Stimulated activated naive CD8-positive, alpha-beta T cell treated with anti-CD3 and anti-CD28 coated beads, Interleukin-15, Interleukin-2, amounts not matched to agents 100 U/mL and 50 U/mL, for 24 hours (primary cell): ENCODE results near the gene PLCG1.

Experiments
- ATAC-seq: fragments of 150-1000 bp; cut with Tn5 transposase; one replicate; pipeline ENCODE4 v1.10.0; 2021
- DNase-seq: peaks from one replicate; pipeline ENCODE4 v3.0.0; 2021

PLCG1 gene

DNA sequence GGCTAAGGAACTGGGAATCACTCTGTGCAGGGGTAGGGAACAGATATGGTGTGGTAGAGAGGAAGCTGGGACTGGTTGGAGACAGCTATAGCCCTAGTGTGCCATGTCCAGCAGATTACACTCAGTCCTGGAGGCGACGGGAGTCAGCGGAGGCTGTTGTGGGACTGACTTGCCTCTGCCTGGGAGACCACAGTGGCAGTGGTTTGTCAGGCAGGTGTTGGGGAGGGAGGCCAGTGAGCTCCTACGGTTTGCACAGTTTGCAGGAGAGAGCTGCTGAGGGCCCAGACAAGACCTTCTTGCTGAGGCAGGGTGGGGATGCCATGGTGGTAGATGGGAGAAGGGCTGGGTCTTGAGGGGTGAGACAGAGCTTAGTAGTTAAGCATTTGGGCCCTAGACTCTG, 4.9 kb downstream of the PLCG1 start:
- DNase-seq (no peak), ATAC-seq (no peak)

DNA sequence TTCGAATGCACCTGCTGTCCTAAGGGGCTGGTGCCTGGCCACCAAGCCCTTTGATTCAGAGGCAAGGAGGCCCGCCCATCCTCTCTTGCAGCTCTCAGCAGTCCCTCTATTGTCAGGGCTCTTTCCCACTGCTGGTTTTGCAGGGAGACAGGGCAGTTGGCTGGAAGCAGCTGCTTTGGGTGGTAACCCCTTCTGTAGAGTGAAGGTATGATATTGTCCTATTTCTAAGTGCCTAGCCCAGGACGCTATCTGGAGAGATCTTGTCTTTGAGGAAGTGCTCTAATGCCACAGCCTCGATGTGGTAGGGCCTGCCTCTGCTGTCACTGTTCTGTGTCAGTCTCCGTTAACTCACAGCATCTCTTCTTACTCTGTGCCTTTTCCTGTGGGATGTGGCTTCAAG, 5.6 kb downstream of the PLCG1 start:
- peak; percentile 21 for ATAC-seq
- peak; percentile 32 for DNase-seq

DNA sequence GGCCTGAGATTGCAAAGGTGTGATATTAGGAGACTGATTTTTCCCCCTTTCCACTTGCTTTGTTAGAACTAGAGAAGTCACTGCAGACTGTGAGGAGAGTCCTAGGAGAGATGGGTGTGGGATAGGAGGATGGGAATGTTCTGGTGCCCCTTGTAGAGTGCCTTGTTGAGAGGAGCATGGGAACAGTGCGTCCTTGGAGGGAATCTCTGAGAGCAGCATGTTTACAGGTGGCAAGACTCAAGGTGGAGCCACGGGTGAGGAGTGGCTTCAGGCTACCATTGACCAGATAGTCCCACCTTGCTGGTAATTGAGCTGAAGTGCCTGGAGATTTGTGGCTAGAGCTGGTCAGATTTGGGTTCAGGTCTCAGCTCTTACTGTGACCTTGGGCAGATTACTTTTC, 6.0 kb downstream of the PLCG1 start:
- ATAC-seq: no peak
- DNase-seq: peak; percentile 5

DNA sequence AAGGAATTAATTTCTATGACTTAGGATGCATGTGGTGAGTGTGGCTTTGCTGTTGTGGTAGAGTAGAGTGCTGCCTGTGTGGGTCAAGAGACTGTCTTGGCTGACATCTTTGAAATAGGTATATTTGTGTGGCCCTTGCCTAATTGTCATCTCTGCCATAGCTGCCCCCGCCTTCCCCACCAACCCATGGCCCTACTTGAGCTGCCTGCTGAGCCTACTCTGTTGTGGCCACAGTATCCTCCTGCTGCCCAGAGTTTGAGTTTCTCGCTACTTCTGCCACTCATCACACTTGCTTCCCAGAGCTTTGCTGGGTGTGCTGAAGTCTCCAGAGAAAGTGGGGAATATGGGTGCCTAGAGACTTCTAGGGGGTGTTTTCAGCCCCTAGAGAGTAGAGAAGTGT, 8.0 kb downstream of the PLCG1 start:
- no peak for ATAC-seq
- no peak for DNase-seq

DNA sequence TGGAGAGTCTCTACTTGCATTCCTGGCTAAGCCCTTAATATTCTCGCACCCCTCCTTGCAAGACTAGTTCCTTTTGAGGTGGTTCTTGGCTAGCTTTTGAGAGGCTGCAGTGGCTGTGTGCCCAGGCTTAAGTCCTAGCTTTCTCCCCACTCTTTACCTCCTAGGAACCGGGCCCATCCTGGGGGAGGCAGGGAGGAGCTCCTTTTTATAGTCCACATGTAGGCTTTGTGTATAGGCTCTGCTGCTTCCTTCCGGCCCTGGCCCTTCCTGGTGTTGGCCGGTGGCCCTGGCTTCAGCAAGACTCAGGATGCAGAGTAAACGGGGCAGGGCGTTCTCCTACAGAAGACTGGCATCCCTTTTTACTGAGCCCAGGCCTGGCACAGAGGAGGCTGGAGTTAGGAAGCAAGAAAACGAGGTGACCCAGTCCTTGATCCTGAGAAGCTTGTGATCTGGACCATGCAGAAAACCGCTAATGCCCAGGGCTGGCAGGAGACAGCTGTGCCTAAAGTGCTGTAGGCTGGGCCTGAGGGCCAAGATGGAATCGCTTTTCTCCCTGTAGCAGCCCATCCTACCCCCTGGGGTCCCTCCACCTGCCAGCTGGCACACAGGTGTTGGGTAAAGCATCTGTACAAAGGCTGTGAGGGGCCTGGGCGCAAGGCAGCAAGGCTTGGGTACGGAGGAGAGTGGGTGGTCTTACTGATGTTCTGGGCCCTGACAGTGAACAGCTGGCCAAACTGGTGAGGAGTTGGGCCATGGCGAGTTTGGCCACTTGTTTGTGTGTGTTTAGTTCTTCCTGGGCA, 8.7 kb downstream of the PLCG1 start:
- ATAC-seq (no peak), DNase-seq (no peak)

DNA sequence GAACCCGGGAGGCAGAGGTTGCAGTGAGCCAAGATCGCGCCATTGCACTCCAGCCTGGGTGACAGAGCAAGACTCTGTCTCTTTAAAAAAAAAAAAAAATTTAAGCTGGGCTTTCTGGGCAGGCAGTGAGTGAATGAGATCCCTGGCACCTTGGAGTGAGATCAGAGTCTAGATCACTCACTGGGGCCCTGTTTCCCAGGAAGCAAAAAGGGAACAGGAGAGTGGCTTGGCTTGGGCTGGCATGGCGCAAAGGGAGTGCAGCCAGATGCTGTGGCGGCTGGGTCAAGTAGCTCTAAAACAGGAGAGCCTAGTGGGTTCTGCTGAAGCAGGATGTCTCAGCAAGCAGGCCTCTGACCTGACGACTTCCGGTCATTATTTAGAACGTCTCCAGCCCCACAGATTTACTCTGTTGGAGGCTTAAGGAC, 10.4 kb downstream of the PLCG1 start:
- DNase-seq: no peak
- no peak for ATAC-seq

DNA sequence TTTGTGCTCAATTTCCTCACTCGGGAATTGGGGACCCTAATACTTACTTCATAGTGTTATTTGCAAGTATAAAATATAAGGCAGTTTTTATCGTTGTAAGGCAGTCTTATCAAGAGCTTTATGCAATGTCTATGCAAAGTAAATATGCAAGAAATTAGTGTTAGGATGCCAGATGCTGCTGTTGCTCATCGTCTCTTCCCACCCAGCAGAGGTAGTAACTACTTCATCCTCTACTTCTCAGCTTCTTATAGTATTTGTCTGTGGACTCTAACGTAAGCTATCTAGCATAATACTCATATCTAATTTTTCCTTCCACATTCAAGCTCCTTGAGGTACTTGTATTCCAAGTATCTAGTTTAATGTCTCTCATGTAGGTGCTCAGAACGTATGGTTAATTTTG, 11.6 kb downstream of the PLCG1 start:
- ATAC-seq (no peak), DNase-seq (no peak)

DNA sequence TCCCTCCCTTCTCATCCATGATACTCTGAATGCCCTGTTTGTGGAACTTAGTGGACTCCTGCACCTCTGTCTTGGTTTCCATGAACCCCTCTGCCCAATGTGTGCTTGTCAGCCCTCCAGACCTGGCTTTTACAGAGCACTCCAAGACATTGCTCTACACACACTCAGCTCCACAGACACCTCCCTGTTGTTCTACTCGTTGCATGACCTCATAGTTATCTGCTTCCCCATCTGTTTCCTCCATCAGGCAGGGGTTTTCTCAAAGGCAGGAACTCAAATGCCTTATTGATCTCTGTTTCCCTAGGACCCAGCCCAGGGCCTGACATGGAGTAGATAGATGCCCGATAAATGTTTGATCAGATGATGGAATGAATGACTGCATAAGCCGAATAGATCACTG, 13.3 kb downstream of the PLCG1 start:
- peak; percentile 56 for ATAC-seq
- no peak for DNase-seq

DNA sequence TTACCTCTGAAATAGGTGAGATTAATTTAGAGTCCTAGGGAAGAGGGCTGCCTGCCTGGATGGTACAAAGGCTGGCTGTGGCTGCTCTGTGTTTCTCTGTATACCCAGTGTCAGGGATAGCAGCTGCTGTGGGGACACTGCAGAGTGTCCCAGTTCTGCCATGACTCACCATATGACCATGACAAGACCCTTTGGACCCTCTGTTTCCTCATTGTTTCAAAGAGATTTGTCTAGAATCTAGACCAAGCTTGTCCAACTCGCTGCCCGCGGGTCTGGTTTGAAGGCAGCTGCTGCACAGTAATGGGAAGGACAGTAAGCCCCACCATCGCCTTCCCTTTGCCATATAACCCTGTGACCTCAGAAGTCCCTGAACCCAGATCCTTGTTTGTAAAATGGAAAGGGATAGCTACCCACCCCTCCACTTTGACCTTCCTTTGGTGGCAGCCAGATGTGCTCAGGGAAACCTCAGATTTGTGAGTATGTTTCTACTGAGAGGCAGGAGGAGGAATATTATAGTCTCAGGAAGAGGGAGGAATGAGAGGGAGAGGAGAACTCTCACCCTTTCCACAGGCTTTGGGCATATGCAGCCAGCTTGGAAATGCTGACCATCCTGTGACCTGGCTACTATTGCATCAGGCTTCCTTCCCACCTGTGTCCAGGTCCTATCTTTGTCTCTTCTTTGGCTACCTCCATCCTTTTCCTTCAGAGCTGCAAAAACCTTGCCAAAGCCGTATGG, 14.0 kb downstream of the PLCG1 start:
- no peak for DNase-seq
- no peak for ATAC-seq

DNA sequence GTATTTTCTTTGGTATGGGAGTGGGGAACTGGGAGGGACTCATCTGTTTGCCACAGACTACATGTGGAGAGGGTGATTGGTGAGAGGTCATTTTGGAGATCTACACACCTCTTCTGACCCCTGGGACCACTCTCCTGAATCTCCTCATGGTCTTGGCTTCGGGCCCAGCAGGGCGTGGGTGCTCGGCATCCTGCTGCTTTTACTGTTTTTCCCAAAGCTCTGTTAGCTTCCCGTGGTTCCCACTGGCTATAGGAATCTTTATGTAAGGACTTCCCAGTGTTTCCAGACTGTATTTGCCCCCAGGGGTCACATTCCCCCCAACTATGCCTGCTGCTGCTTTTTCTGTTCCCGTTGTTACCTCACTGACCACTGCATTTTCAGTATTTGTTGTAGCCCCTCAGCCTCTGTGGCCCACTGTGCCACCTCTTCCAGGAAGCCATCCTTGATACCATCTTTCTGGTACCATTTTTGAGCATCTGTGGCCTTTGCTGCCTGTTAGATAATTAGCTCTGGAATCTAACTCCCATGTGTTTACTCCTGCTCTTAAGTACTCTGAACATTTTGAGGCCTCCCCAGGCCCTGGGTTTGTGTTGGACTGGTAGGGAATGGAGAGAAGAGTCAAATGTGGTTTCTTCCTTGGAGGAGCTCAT, 14.9 kb downstream of the PLCG1 start:
- ATAC-seq (no peak), DNase-seq (no peak)

DNA sequence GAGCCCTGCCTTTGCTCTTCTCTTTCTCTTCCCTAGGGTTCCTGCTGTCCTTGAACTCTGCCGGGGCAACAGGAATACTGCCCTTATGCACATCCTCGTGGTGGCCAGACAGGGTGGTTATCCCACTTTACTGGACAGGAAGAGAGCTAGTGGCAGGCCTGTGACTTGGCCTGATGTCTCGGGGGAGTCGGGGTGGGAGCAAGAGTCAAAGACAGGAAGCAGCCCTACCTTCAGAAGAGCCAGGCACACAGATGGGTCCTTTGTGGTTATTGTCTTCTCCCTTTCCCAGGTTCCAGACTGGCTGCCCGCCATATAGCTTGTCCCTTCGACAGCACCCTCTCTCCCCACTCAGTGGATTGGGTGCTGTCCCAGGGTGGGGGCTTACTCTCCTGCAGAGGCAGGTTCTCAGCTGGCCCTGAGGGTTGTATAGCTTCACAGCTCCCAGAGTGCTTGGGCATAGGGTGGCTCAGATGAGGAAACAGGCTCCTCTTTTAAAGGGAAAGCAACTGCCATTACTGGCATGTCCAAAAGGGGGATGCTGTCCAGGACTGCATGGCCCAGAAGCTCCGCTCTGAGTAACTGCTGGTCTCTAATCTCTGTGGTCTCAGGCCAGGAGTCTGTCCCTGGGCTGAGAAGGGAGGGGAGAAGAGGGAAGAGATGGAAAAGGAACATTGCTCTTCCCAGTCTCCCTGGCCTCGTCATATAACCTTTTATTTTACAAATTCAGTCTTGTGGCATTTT, 17.3 kb downstream of the PLCG1 start:
- DNase-seq (no peak), ATAC-seq (no peak)

DNA sequence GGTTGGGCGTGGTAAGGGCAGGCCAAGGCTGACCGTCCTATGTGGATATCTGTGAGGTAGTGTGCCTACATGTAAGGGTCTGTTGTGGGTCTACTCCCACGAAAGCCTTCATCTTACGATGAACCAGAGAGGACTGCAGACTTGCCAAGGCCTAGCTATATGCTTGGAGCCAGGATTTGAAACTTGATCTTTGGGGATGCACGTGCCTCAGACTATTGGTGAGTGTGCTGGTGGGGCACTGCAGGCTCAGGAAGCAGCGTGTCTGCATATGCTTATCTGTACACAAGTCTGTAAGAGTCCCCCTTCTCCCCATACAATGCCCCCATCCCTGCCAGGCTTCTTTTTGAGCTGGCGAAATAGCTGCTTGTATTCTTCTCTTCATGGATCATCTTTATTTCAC, 17.9 kb downstream of the PLCG1 start:
- ATAC-seq (no peak), DNase-seq (no peak)

DNA sequence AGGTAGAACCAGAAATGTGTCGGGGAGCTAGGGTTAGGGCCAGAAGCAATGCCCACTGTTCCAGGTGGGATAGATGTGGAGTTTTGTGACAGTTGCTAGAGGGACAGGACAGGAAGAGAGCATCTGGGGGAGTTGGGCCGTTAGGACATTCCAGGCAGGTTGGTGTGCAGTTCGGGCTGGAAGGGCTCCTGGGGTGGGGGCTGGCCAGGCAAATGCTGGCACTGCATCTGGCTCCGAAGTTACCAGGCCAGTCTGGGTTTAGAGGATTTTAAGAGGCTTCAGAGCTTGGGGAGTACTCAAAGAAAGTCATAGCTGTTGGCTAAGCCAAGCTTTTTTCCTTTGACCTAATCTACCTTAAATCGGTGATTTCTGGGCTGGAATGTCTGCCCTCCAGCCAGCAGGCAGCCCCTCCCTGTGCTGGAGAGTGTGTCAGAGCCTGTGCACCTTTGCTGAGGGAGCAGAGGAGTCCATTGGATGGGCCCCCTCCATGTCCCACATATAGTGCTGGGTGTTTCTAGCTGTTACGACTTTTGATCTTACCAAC, 20.8 kb downstream of the PLCG1 start:
- no peak for ATAC-seq
- no peak for DNase-seq

DNA sequence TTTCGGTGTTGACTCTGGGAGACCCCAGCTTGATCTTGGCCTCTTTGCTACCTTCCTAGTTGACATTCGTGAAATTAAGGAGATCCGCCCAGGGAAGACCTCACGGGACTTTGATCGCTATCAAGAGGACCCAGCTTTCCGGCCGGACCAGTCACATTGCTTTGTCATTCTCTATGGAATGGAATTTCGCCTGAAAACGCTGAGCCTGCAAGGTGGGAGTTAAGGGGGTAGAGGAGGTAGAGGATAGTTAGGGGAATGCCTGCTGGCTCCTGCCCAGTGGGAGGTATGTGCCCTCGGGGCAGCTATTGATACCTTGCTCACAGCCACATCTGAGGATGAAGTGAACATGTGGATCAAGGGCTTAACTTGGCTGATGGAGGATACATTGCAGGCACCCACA, 22.2 kb downstream of the PLCG1 start:
- ATAC-seq (no peak), DNase-seq (no peak)

DNA sequence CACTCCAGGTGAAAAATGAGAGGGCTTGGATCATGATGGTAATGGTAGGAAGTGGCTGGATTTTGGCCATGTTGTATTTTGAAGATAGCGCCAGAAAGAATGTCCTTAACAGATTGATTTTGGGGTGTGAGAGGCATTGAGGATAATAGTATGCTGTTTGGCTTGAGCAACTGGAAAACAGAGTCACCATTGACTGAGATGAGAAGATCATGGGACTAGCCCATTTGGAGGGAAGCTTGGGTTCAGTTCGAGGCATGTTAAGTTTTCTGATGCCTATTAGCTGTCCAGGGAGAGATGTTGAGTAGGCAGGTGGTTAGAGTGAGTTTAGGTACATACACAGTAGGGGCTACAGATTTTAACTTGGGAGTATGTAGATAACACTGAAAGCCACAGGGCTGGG, 23.3 kb downstream of the PLCG1 start:
- no peak for ATAC-seq
- DNase-seq: no peak

DNA sequence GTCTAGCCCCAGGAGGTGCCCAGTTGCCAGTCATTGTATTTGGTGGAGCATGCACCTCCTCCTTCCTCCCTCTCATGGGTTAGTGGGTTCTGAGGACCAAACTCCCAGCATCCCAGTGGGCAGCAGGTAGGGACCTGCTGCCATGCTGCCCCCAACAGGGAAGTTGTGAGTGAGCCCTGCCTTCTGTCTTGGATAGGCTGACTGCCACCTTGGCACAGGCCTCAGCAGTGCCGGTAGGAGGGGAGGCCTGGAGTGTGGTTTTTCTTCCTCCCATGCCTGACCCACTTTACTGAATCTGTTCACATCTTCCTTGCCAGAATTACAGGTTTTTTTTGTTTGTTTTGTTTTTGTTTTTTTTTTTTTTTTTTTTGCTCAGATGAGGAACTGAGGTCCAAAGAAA, 24.5 kb downstream of the PLCG1 start:
- DNase-seq (no peak), ATAC-seq (no peak)

DNA sequence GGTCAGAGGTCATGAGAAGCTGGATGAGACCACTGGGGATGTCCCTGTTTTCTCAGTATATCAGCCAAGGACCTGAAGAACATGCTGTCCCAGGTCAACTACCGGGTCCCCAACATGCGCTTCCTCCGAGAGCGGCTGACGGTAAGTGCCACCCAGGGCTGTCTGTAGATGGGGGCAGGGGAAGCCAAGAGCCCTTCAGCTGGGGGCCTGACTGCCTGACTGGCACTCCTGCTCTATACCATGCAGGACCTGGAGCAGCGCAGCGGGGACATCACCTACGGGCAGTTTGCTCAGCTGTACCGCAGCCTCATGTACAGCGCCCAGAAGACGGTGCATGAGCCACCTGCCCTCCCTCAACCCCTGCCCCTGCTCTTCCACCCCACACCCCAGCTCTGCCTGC, 25.1 kb downstream of the PLCG1 start:
- ATAC-seq (no peak), DNase-seq (no peak)

DNA sequence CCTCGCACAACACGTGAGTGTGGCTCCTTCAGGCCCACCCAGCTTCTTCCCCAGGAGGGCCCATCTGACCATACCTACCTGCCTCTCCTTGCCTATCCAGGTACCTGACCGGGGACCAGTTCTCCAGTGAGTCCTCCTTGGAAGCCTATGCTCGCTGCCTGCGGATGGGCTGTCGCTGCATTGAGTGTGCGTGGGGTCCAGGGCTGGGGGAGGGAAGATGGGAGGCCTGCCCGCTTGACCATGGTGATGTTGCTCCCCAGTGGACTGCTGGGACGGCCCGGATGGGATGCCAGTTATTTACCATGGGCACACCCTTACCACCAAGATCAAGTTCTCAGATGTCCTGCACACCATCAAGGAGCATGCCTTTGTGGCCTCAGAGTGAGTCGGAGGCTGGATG, 26.5 kb downstream of the PLCG1 start:
- no peak for ATAC-seq
- no peak for DNase-seq

DNA sequence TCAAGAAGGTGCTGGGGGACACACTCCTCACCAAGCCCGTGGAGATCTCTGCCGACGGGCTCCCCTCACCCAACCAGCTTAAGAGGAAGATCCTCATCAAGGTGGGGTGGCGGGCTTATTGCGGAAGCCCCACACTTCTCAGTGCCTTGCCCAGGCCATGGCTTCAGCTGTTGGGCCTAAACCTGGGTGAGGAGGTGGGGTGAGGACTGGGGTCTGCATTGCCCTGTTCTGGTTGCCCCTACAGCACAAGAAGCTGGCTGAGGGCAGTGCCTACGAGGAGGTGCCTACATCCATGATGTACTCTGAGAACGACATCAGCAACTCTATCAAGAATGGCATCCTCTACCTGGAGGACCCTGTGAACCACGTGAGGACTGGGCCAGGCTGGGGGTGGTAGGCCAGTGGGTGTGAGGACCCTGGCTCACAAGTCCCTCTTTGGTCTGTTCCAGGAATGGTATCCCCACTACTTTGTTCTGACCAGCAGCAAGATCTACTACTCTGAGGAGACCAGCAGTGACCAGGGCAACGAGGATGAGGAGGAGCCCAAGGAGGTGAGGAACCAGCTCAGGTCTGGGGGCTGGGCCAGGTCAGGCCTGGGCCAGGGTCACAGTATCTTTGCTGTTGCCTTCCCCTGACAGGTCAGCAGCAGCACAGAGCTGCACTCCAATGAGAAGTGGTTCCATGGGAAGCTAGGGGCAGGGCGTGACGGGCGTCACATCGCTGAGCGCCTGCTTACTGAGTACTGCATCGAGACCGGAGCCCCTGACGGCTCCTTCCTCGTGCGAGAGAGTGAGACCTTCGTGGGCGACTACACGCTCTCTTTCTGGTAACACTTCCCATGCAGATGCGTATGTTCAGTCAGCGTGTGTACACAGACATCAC, 27.9 kb downstream of the PLCG1 start:
- DNase-seq: no peak
- no peak for ATAC-seq

DNA sequence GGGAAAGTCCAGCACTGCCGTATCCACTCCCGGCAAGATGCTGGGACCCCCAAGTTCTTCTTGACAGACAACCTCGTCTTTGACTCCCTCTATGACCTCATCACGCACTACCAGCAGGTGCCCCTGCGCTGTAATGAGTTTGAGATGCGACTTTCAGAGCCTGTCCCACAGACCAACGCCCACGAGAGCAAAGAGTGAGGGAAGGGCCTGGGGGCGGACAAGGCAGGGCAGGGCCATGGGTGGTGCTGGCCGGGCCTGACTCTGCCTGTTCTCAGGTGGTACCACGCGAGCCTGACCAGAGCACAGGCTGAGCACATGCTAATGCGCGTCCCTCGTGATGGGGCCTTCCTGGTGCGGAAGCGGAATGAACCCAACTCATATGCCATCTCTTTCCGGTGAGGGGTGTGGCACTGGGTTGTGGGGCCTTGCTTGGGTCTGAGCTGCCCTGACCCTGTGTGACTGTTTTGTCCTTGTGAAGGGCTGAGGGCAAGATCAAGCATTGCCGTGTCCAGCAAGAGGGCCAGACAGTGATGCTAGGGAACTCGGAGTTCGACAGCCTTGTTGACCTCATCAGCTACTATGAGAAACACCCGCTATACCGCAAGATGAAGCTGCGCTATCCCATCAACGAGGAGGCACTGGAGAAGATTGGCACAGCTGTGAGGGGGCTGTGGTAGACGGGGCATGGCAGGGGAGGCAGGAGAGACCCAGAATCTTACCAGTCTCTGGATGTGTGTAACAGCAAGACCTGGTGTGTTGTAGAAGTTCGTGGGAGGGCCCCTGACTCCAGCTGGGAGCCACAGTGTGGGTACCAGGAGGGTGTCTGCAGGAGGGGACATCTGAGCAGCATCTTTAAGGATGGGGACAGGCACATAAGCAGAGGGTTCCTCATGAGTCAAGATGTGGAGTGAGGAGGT, 29.1 kb downstream of the PLCG1 start:
- DNase-seq: no peak
- no peak for ATAC-seq
